Prostate gland (tissue), 2 donors: ENCODE results near the gene RAN.

Source experiments
- POLR2A ChIP-seq: fragments of 450-650 bp; IDR thresholded peaks from one replicate; pipeline ENCODE4 v1.6.1; 2016; ENCODE audit warnings: antibody characterized with exemption, mild to moderate bottlenecking
- TF ChIP-seq, protein P1 (sequence below), 4 experiments: fragments of 200-600 bp in 2 of 4; fragments of 450-650 bp in 2 of 4; sonication (generic) in 2 of 4; IDR thresholded peaks; 1 replicate in 3 of 4; 2 replicates in 1 of 4; pipeline ENCODE4 v1.5.1; 2016 to 2019; ENCODE audit warnings: antibody characterized with exemption in 4 of 4, mild to moderate bottlenecking in 2 of 4, moderate library complexity in 2 of 4

GRCh38 chr12:130859161-130859560 is 12.7 kb upstream of the RAN start:
- no peak for TF ChIP-seq POLR2A
- TF ChIP-seq, protein P1, sequence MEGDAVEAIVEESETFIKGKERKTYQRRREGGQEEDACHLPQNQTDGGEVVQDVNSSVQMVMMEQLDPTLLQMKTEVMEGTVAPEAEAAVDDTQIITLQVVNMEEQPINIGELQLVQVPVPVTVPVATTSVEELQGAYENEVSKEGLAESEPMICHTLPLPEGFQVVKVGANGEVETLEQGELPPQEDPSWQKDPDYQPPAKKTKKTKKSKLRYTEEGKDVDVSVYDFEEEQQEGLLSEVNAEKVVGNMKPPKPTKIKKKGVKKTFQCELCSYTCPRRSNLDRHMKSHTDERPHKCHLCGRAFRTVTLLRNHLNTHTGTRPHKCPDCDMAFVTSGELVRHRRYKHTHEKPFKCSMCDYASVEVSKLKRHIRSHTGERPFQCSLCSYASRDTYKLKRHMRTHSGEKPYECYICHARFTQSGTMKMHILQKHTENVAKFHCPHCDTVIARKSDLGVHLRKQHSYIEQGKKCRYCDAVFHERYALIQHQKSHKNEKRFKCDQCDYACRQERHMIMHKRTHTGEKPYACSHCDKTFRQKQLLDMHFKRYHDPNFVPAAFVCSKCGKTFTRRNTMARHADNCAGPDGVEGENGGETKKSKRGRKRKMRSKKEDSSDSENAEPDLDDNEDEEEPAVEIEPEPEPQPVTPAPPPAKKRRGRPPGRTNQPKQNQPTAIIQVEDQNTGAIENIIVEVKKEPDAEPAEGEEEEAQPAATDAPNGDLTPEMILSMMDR (IDR thresholded peaks at IDR 0.05), result no peak
